ENCODE results near the gene OR1E1. TPM values are rescaled to one million over a fixed set of nuclear protein-coding genes. Genes with fewer than 3 reads are reported as not detected.
"Not testable (repeated sequence)": the region's sequence is repeated elsewhere in the genome, so short reads cannot be mapped to it uniquely, and the experiment has no call there.

OR1E1 gene
- total RNA-seq: not detected

- no peaks in the 10 kb centered on the region for H3K4me1 ChIP-seq (ENCODE audit: control insufficient read depth in 3 of 3, insufficient read depth in 3 of 3, low read length in 3 of 3)
- H3K27ac ChIP-seq (ENCODE audit: low read depth, low read length): no peak within 1 kb of the TSS
- H3K9me3 ChIP-seq (ENCODE audit: control insufficient read depth in 3 of 3, low read length in 3 of 3): no peaks in the 10 kb centered on the region
- no peaks in the 10 kb centered on the region for H3K36me3 ChIP-seq (ENCODE audit: control insufficient read depth in 3 of 3, insufficient read depth in 3 of 3, low read length in 3 of 3)
- H3K27me3 ChIP-seq (ENCODE audit: control insufficient read depth in 3 of 3, insufficient read depth in 3 of 3, low read length in 3 of 3): no peaks in the 10 kb centered on the region
- H3K4me3 ChIP-seq (ENCODE audit: low read length in 3 of 3): no peak within 1 kb of the TSS
- H3K9ac ChIP-seq (ENCODE audit: low read depth in 1 of 3, low read length in 3 of 3): no peak within 1 kb of the TSS
Observed at GRCh38 chr17:3398310-3398709, at the start of gene OR1E1. TSS of gene OR1E1 (minus strand) at chr17:3398410. CDS start at chr17:3398410, 0 bp downstream.

- H3K4me1 ChIP-seq (ENCODE audit: control insufficient read depth in 3 of 3, insufficient read depth in 3 of 3, low read length in 3 of 3): no peaks in the 10 kb centered on the region
- no peaks in the 10 kb centered on the region for H3K36me3 ChIP-seq (ENCODE audit: control insufficient read depth in 3 of 3, insufficient read depth in 3 of 3, low read length in 3 of 3)
- no peaks in the 10 kb centered on the region for H3K27me3 ChIP-seq (ENCODE audit: control insufficient read depth in 3 of 3, insufficient read depth in 3 of 3, low read length in 3 of 3)
- no peak overlapping the region for H3K27ac ChIP-seq (ENCODE audit: low read depth, low read length)
- H3K9me3 ChIP-seq (ENCODE audit: control insufficient read depth in 3 of 3, low read length in 3 of 3): no peaks in the 10 kb centered on the region
- no peak overlapping the region for H3K9ac ChIP-seq (ENCODE audit: low read depth in 1 of 3, low read length in 3 of 3)
- no peak overlapping the region for H3K4me3 ChIP-seq (ENCODE audit: low read length in 3 of 3)
Observed at GRCh38 chr17:3447625-3448024, 49.4 kb upstream of the OR1E1 start.

GRCh38 chr17:3440451-3440850 is 42.2 kb upstream of the OR1E1 start:
- H3K4me3 ChIP-seq (ENCODE audit: low read length in 3 of 3): no peak overlapping the region
- H3K9ac ChIP-seq (ENCODE audit: low read depth in 1 of 3, low read length in 3 of 3): no peak overlapping the region
- H3K9me3 ChIP-seq (ENCODE audit: control insufficient read depth in 3 of 3, low read length in 3 of 3): no peaks in the 10 kb centered on the region
- no peaks in the 10 kb centered on the region for H3K4me1 ChIP-seq (ENCODE audit: control insufficient read depth in 3 of 3, insufficient read depth in 3 of 3, low read length in 3 of 3)
- H3K27ac ChIP-seq (ENCODE audit: low read depth, low read length): no peak overlapping the region
- no peaks in the 10 kb centered on the region for H3K27me3 ChIP-seq (ENCODE audit: control insufficient read depth in 3 of 3, insufficient read depth in 3 of 3, low read length in 3 of 3)
- H3K36me3 ChIP-seq (ENCODE audit: control insufficient read depth in 3 of 3, insufficient read depth in 3 of 3, low read length in 3 of 3): no peaks in the 10 kb centered on the region

GRCh38 chr17:3438368-3438767 is 40.2 kb upstream of the OR1E1 start:
- Histone ChIP-seq H3K4me3 (ENCODE audit: low read length in 3 of 3) (no peak overlapping the region), H3K9me3 (ENCODE audit: control insufficient read depth in 3 of 3, low read length in 3 of 3) (no peaks in the 10 kb centered on the region), H3K27me3 (ENCODE audit: control insufficient read depth in 3 of 3, insufficient read depth in 3 of 3, low read length in 3 of 3) (no peaks in the 10 kb centered on the region), H3K9ac (ENCODE audit: low read depth in 1 of 3, low read length in 3 of 3) (no peak overlapping the region), H3K36me3 (ENCODE audit: control insufficient read depth in 3 of 3, insufficient read depth in 3 of 3, low read length in 3 of 3) (no peaks in the 10 kb centered on the region), H3K4me1 (ENCODE audit: control insufficient read depth in 3 of 3, insufficient read depth in 3 of 3, low read length in 3 of 3) (no peaks in the 10 kb centered on the region), H3K27ac (ENCODE audit: low read depth, low read length) (no peak overlapping the region)

GRCh38 chr17:3433741-3434140 is 35.5 kb upstream of the OR1E1 start, which contains the start of gene OR1E2:
TSS of gene OR1E2 (minus strand) at chr17:3433841. CDS start at chr17:3433841, 0 bp downstream.
- Histone ChIP-seq H3K27ac (ENCODE audit: low read depth, low read length) (no peak within 1 kb of the TSS), H3K9ac (ENCODE audit: low read depth in 1 of 3, low read length in 3 of 3) (no peak within 1 kb of the TSS), H3K9me3 (ENCODE audit: control insufficient read depth in 3 of 3, low read length in 3 of 3) (peaks cover 0 to 2% (median 0%) of the 10 kb centered on the region in 3 donors), H3K4me1 (ENCODE audit: control insufficient read depth in 3 of 3, insufficient read depth in 3 of 3, low read length in 3 of 3) (no peaks in the 10 kb centered on the region), H3K27me3 (ENCODE audit: control insufficient read depth in 3 of 3, insufficient read depth in 3 of 3, low read length in 3 of 3) (no peaks in the 10 kb centered on the region), H3K4me3 (ENCODE audit: low read length in 3 of 3) (no peak within 1 kb of the TSS), H3K36me3 (ENCODE audit: control insufficient read depth in 3 of 3, insufficient read depth in 3 of 3, low read length in 3 of 3) (no peaks in the 10 kb centered on the region)

- not testable (repeated sequence) for H3K9me3 ChIP-seq (ENCODE audit: control insufficient read depth in 3 of 3, low read length in 3 of 3); H3K27ac ChIP-seq (ENCODE audit: low read depth, low read length); H3K9ac ChIP-seq (ENCODE audit: low read depth in 1 of 3, low read length in 3 of 3); H3K4me3 ChIP-seq (ENCODE audit: low read length in 3 of 3); H3K4me1 ChIP-seq (ENCODE audit: control insufficient read depth in 3 of 3, insufficient read depth in 3 of 3, low read length in 3 of 3); H3K36me3 ChIP-seq (ENCODE audit: control insufficient read depth in 3 of 3, insufficient read depth in 3 of 3, low read length in 3 of 3); H3K27me3 ChIP-seq (ENCODE audit: control insufficient read depth in 3 of 3, insufficient read depth in 3 of 3, low read length in 3 of 3)
Observed at GRCh38 chr17:3433215-3433614, 35.0 kb upstream of the OR1E1 start.

GRCh38 chr17:3418222-3418621 is 20.0 kb upstream of the OR1E1 start:
- Histone ChIP-seq H3K4me1 (ENCODE audit: control insufficient read depth in 3 of 3, insufficient read depth in 3 of 3, low read length in 3 of 3) (no peaks in the 10 kb centered on the region), H3K27ac (ENCODE audit: low read depth, low read length) (no peak overlapping the region), H3K4me3 (ENCODE audit: low read length in 3 of 3) (no peak overlapping the region), H3K36me3 (ENCODE audit: control insufficient read depth in 3 of 3, insufficient read depth in 3 of 3, low read length in 3 of 3) (no peaks in the 10 kb centered on the region), H3K27me3 (ENCODE audit: control insufficient read depth in 3 of 3, insufficient read depth in 3 of 3, low read length in 3 of 3) (no peaks in the 10 kb centered on the region), H3K9me3 (ENCODE audit: control insufficient read depth in 3 of 3, low read length in 3 of 3) (no peaks in the 10 kb centered on the region), H3K9ac (ENCODE audit: low read depth in 1 of 3, low read length in 3 of 3) (no peak overlapping the region)

GRCh38 chr17:3415610-3416009 is 17.4 kb upstream of the OR1E1 start:
- Histone ChIP-seq H3K4me1 (ENCODE audit: control insufficient read depth in 3 of 3, insufficient read depth in 3 of 3, low read length in 3 of 3) (no peaks in the 10 kb centered on the region), H3K27ac (ENCODE audit: low read depth, low read length) (no peak overlapping the region), H3K36me3 (ENCODE audit: control insufficient read depth in 3 of 3, insufficient read depth in 3 of 3, low read length in 3 of 3) (no peaks in the 10 kb centered on the region), H3K4me3 (ENCODE audit: low read length in 3 of 3) (no peak overlapping the region), H3K9ac (ENCODE audit: low read depth in 1 of 3, low read length in 3 of 3) (no peak overlapping the region), H3K27me3 (ENCODE audit: control insufficient read depth in 3 of 3, insufficient read depth in 3 of 3, low read length in 3 of 3) (no peaks in the 10 kb centered on the region), H3K9me3 (ENCODE audit: control insufficient read depth in 3 of 3, low read length in 3 of 3) (no peaks in the 10 kb centered on the region)

- not testable (repeated sequence) for H3K27me3 ChIP-seq (ENCODE audit: control insufficient read depth in 3 of 3, insufficient read depth in 3 of 3, low read length in 3 of 3); H3K9ac ChIP-seq (ENCODE audit: low read depth in 1 of 3, low read length in 3 of 3); H3K36me3 ChIP-seq (ENCODE audit: control insufficient read depth in 3 of 3, insufficient read depth in 3 of 3, low read length in 3 of 3)
Observed at GRCh38 chr17:3412216-3412615, 14.0 kb upstream of the OR1E1 start.

GRCh38 chr17:3411070-3411469 is 12.9 kb upstream of the OR1E1 start, which contains the start of gene OR3A3:
TSS of gene OR3A3 (plus strand) at chr17:3411370.
- no peak within 1 kb of the TSS for H3K27ac ChIP-seq (ENCODE audit: low read depth, low read length)
- no peaks in the 10 kb centered on the region for H3K27me3 ChIP-seq (ENCODE audit: control insufficient read depth in 3 of 3, insufficient read depth in 3 of 3, low read length in 3 of 3)
- peaks cover 0 to 2% (median 0%) of the 10 kb centered on the region in 3 donors for H3K9me3 ChIP-seq (ENCODE audit: control insufficient read depth in 3 of 3, low read length in 3 of 3)
- no peaks in the 10 kb centered on the region for H3K36me3 ChIP-seq (ENCODE audit: control insufficient read depth in 3 of 3, insufficient read depth in 3 of 3, low read length in 3 of 3)
- H3K4me1 ChIP-seq (ENCODE audit: control insufficient read depth in 3 of 3, insufficient read depth in 3 of 3, low read length in 3 of 3): no peaks in the 10 kb centered on the region
- no peak within 1 kb of the TSS for H3K9ac ChIP-seq (ENCODE audit: low read depth in 1 of 3, low read length in 3 of 3)
- no peak within 1 kb of the TSS for H3K4me3 ChIP-seq (ENCODE audit: low read length in 3 of 3)

More at GRCh38 chr17:3412216-3412615, 14.0 kb upstream of the OR1E1 start:
- not testable (repeated sequence) for H3K4me3 ChIP-seq (ENCODE audit: low read length in 3 of 3); H3K9me3 ChIP-seq (ENCODE audit: control insufficient read depth in 3 of 3, low read length in 3 of 3); H3K4me1 ChIP-seq (ENCODE audit: control insufficient read depth in 3 of 3, insufficient read depth in 3 of 3, low read length in 3 of 3); H3K27ac ChIP-seq (ENCODE audit: low read depth, low read length)

- H3K27ac ChIP-seq (ENCODE audit: low read depth, low read length); H3K27me3 ChIP-seq (ENCODE audit: control insufficient read depth in 3 of 3, insufficient read depth in 3 of 3, low read length in 3 of 3); H3K36me3 ChIP-seq (ENCODE audit: control insufficient read depth in 3 of 3, insufficient read depth in 3 of 3, low read length in 3 of 3): not testable (repeated sequence)
Observed at GRCh38 chr17:3403856-3404255, 5.6 kb upstream of the OR1E1 start.

More at GRCh38 chr17:3403856-3404255, 5.6 kb upstream of the OR1E1 start:
- H3K9me3 ChIP-seq (ENCODE audit: control insufficient read depth in 3 of 3, low read length in 3 of 3); H3K4me3 ChIP-seq (ENCODE audit: low read length in 3 of 3); H3K4me1 ChIP-seq (ENCODE audit: control insufficient read depth in 3 of 3, insufficient read depth in 3 of 3, low read length in 3 of 3); H3K9ac ChIP-seq (ENCODE audit: low read depth in 1 of 3, low read length in 3 of 3): not testable (repeated sequence)
